ENCODE results near the gene HS3ST3A1.
"Not testable (repeated sequence)": the region's sequence is repeated elsewhere in the genome, so short reads cannot be mapped to it uniquely, and the experiment has no call there.

The HS3ST3A1 gene

DNA sequence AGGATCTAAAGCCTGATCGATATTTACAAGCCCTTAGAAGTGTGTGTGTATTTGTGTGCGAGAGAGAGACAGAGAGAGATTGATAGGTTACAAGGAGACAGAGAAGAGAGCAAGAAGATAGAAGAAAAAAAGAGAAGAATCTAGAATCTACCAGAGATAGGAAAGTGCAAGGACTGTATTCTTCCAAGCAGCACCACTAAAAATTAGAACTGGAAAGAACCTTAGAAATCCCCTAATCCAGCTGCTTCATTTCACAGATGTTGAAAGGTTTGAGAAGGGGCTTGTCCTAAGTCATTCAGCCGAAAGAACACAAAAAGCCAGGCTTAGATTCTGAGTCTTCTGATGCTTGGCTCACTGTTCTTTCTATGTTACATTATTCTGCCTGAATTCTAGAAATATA is 92.2 kb downstream of the HS3ST3A1 start:
- DNase-seq (ENCODE audit: low spot score in 2 of 2) (no peak), ATAC-seq (no peak)
- Mint-ChIP-seq H3K4me1 (no peaks in the 10 kb centered on the region), H3K36me3 (no peaks in the 10 kb centered on the region), H3K9me3 (no peaks in the 10 kb centered on the region), H3K27ac (no peak overlapping the region), H3K4me3 (no peak overlapping the region)

DNA sequence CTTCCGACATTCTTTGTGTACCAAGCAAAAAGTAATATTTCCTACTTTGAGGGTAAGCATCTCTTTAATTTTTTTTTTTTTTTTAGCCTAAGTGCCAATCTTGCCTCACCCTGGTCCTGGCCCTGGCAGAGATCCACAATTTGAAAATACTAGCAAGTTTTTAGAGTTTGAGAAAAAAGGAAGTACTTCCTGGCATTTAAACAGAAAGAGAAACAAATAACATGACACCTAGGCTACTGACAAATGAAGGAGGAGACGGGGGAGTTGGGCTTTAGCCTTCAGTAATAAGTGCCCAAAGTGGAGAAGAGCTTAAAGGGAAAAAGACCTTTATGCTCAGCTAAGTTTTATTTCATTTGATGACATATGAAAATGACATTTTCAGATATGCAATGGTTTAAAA is 92.8 kb downstream of the HS3ST3A1 start:
- no peaks in the 10 kb centered on the region for H3K4me1 Mint-ChIP-seq
- H3K27ac Mint-ChIP-seq: no peak overlapping the region
- H3K4me3 Mint-ChIP-seq: no peak overlapping the region
- ATAC-seq (no peak), DNase-seq (ENCODE audit: low spot score in 2 of 2) (no peak)
- H3K36me3 Mint-ChIP-seq: no peaks in the 10 kb centered on the region
- no peaks in the 10 kb centered on the region for H3K9me3 Mint-ChIP-seq

- Mint-ChIP-seq H3K4me1 (no peaks in the 10 kb centered on the region), H3K9me3 (no peaks in the 10 kb centered on the region), H3K36me3 (no peaks in the 10 kb centered on the region), H3K4me3 (no peak overlapping the region), H3K27ac (no peak overlapping the region)
- ATAC-seq (no peak), DNase-seq (ENCODE audit: low spot score in 2 of 2) (no peak)
Observed at GRCh38 chr17:13503526-13503925, 98.2 kb downstream of the HS3ST3A1 start.

- Mint-ChIP-seq H3K4me3 (no peak overlapping the region), H3K4me1 (no peaks in the 10 kb centered on the region), H3K36me3 (no peaks in the 10 kb centered on the region), H3K27ac (no peak overlapping the region), H3K9me3 (no peaks in the 10 kb centered on the region)
- DNase-seq (ENCODE audit: low spot score in 2 of 2): no peak
- ATAC-seq: no peak
Observed at GRCh38 chr17:13502263-13502662, 99.5 kb downstream of the HS3ST3A1 start.

DNA sequence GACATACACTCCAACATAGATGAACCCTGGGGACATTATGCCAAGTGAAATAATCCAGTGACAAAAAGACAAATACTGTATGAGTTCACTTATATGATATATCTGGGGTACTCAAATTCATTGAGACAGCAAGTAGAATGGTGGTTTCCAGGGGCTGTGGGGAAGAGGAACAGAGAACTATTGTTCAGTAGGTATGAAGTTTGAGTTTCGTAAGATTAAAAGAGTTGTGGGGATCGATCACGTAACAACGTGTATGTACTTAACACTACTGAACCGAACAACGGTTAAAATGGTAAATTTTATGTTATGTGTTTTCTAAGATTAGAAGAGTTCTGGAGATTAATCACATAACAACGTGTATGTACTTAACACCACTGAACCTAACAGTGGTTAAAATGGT is 100.8 kb downstream of the HS3ST3A1 start:
- Mint-ChIP-seq H3K4me1 (no peaks in the 10 kb centered on the region), H3K27ac (no peak overlapping the region), H3K36me3 (no peaks in the 10 kb centered on the region), H3K4me3 (no peak overlapping the region), H3K9me3 (no peaks in the 10 kb centered on the region)
- DNase-seq (ENCODE audit: low spot score in 2 of 2) (no peak), ATAC-seq (no peak)

DNA sequence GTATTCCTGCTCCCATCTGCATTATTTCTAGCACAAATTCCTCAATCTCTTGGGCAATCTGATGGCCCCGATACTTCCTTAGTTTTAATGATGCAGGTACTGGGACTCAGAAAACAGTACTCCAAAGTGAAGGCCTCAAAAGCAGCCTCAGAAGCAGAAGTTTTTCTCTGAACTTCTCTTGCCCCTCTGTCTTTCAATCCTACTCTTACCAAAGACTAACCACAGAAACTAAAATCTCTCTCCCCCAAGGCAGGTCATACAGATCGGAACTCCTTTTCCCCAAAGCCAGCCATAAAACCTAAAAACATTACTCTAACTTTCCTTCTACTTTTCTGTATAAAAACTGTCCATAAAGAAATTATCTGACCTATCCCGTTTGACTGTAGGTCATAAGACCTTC is 103.5 kb downstream of the HS3ST3A1 start:
- Mint-ChIP-seq H3K27ac (no peak overlapping the region), H3K4me1 (no peaks in the 10 kb centered on the region), H3K36me3 (no peaks in the 10 kb centered on the region), H3K9me3 (no peaks in the 10 kb centered on the region), H3K4me3 (no peak overlapping the region)
- no peak for DNase-seq (ENCODE audit: low spot score in 2 of 2)
- no peak for ATAC-seq

- H3K36me3 Mint-ChIP-seq; DNase-seq (ENCODE audit: low spot score in 2 of 2); H3K4me3 Mint-ChIP-seq; H3K27ac Mint-ChIP-seq; ATAC-seq; H3K4me1 Mint-ChIP-seq; H3K9me3 Mint-ChIP-seq: not testable (repeated sequence)
Observed at GRCh38 chr17:13496553-13497056, 105.1 kb downstream of the HS3ST3A1 start.

- Mint-ChIP-seq H3K36me3 (no peaks in the 10 kb centered on the region), H3K4me3 (no peak overlapping the region), H3K27ac (no peak overlapping the region), H3K4me1 (no peaks in the 10 kb centered on the region), H3K9me3 (no peaks in the 10 kb centered on the region)
- ATAC-seq: no peak
- DNase-seq (ENCODE audit: low spot score in 2 of 2): no peak
Observed at GRCh38 chr17:13495423-13495822, 106.3 kb downstream of the HS3ST3A1 start.

- DNase-seq (ENCODE audit: low spot score in 2 of 2) (no peak), ATAC-seq (no peak)
- Mint-ChIP-seq H3K4me3 (no peak overlapping the region), H3K27ac (no peak overlapping the region), H3K9me3 (no peaks in the 10 kb centered on the region), H3K36me3 (no peaks in the 10 kb centered on the region), H3K4me1 (no peaks in the 10 kb centered on the region)
Observed at GRCh38 chr17:13492737-13493122, 109.0 kb downstream of the HS3ST3A1 start.

DNA sequence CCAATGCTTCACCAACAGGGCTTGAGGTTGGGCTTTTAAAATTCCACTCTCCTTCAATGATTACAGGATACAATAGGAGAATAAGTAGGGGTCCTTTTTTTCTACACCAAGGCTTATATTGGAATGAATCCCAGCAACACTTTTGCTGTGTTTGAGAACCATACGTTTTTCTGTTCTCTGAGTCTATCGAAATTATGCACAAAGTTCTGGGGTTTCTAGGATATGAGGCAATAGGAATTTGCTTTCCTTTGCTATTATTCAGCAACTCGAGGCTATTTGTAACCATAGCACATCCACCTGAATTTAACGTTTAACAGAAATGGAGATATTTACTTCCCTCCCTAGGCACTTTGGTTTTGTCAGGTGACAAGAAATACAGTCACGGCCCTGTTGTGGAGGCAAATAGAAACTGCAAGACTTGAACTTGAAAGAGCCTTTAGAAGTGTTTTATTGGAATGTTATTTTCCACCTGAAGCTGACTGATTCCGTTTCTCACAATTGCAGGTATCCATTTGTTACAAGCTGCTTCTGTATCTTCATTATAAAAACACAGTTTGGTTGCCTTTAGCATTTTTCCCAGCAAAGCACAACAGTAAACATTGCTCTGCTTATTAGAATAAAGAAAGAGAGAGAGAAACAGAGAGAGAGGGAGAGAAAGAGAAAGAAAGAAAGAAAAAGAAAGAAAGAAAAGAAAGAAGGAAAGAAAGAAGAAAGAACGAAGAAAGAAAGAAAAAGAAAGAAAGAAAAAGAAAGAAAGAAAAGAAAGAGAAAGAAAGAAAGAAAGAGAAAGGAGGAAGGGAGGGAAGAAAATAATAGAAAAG is 109.6 kb downstream of the HS3ST3A1 start:
- Mint-ChIP-seq H3K4me1 (no peaks in the 10 kb centered on the region), H3K4me3 (no peak overlapping the region)
- no peak for ATAC-seq

DNA sequence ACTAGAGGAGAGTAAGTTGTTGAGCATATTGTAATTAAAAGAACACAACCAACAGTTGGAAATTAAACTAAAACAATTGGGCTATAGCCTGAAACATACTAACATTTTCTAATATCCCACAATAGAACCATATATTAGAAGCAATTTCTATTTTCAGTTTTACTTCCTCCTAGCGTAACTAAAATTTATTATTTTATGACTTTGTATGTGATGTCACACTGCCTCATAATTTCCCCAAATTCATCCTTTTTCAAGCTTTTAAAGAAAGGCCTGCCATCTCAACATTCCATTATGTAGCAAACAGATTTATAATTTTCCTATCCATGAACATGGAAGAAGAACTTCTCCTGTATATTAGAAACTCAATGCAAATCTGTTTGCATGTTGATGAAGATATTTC is 110.2 kb downstream of the HS3ST3A1 start:
- no peaks in the 10 kb centered on the region for H3K9me3 Mint-ChIP-seq
- no peak overlapping the region for H3K4me3 Mint-ChIP-seq
- ATAC-seq: no peak

More for the DNA sequence above, 109.6 kb downstream of the HS3ST3A1 start:
- H3K9me3 Mint-ChIP-seq: no peaks in the 10 kb centered on the region
- no peak for DNase-seq (ENCODE audit: low spot score in 2 of 2)
- no peaks in the 10 kb centered on the region for H3K36me3 Mint-ChIP-seq
- no peak overlapping the region for H3K27ac Mint-ChIP-seq

DNA sequence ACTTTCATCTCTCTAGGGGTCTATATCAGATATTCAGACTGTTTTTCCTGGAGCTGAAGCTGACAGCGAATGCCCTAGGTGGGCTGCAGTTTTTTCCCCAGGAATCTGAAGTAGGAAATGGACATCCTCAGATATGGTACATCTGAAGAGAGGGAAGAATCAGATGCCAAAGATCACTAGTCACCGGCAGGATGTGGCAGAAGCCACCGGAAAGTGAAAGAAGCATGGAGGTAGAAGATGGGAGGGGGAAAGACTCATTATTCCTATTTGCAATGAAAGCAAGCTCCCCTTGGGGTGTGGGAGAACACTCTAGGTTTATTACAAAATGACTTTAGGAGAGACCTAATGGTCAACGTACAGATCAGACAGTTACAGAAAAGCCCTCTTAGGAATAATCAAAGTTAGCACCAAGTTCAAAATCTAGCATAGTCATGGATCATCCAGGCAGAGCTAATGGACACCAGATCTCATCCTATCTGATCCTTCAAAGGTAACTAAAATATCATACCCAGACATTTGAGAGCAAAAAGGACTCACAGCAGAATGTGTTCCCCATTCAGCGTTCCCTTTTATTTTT is 110.7 kb downstream of the HS3ST3A1 start:
- Mint-ChIP-seq H3K4me3 (no peak overlapping the region), H3K9me3 (no peaks in the 10 kb centered on the region), H3K36me3 (no peaks in the 10 kb centered on the region), H3K27ac (no peak overlapping the region), H3K4me1 (no peaks in the 10 kb centered on the region)
- ATAC-seq: no peak
- DNase-seq (ENCODE audit: low spot score in 2 of 2): no peak

More for the DNA sequence above, 110.2 kb downstream of the HS3ST3A1 start:
- DNase-seq (ENCODE audit: low spot score in 2 of 2): no peak
- Mint-ChIP-seq H3K36me3 (no peaks in the 10 kb centered on the region), H3K27ac (no peak overlapping the region), H3K4me1 (no peaks in the 10 kb centered on the region)

DNA sequence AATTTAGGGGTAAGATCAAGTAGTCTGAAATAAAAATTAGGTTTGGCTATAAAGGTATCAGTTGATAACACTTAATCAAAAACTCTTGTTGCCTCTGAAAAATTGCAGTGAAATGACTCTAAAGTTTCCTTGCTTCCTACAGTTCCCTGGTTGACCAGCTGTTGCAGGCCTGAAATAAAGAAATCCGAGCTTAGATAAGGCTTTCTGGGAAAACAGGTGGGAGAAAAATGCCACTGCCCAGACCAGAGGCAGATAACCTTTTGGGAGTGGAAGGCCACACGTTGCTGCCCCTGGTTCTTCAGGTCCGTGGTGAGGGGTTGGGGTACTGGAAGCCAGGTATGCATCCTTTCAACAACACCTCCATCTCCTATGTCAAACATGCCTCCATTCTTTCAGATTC is 111.3 kb downstream of the HS3ST3A1 start:
- Mint-ChIP-seq H3K4me3 (no peak overlapping the region), H3K36me3 (no peaks in the 10 kb centered on the region), H3K27ac (no peak overlapping the region), H3K4me1 (no peaks in the 10 kb centered on the region), H3K9me3 (no peaks in the 10 kb centered on the region)
- no peak for DNase-seq (ENCODE audit: low spot score in 2 of 2)
- ATAC-seq: no peak

- DNase-seq (ENCODE audit: low spot score in 2 of 2) (no peak), ATAC-seq (no peak)
- no peak overlapping the region for H3K4me3 Mint-ChIP-seq
- H3K36me3 Mint-ChIP-seq: no peaks in the 10 kb centered on the region
- H3K9me3 Mint-ChIP-seq: peaks cover 1% of the 10 kb centered on the region
- no peaks in the 10 kb centered on the region for H3K4me1 Mint-ChIP-seq
- no peak overlapping the region for H3K27ac Mint-ChIP-seq
Observed at GRCh38 chr17:13485327-13485726, 116.4 kb downstream of the HS3ST3A1 start.

- Mint-ChIP-seq H3K27ac (no peak overlapping the region), H3K36me3 (no peaks in the 10 kb centered on the region), H3K4me3 (no peak overlapping the region), H3K4me1 (no peaks in the 10 kb centered on the region), H3K9me3 (peaks cover 7% of the 10 kb centered on the region)
- ATAC-seq (no peak), DNase-seq (ENCODE audit: low spot score in 2 of 2) (no peak)
Observed at GRCh38 chr17:13484020-13484419, 117.7 kb downstream of the HS3ST3A1 start.

DNA sequence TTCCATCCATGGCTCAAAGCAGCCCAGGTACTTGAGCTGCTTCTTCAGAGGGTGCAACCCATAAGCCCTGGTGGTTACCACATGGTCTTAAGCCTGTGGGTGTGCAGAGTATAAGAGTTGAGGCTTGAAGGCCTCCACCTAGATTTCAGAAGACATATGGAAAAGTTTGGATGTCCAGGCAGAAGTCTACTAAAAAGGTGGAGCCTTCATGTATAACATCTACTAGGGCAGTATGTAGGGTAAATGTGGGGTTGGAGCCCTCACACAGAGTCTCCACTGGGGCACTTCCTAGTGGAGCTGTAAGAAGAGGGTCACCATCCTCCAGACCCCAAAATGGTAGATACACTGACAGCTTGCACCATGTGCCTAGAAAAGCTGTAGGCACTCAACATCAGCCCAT is 120.9 kb downstream of the HS3ST3A1 start:
- DNase-seq (ENCODE audit: low spot score in 2 of 2) (no peak), ATAC-seq (no peak)
- Mint-ChIP-seq H3K36me3 (no peaks in the 10 kb centered on the region), H3K9me3 (peaks cover 13% of the 10 kb centered on the region), H3K4me3 (no peak overlapping the region), H3K27ac (no peak overlapping the region), H3K4me1 (no peaks in the 10 kb centered on the region)

Data from stimulated activated effector memory CD8-positive, alpha-beta T cell treated with anti-CD3 and anti-CD28 coated beads, Interleukin-12 subunit alpha, Interleukin-12 subunit beta, amount 100 ng/mL, for 72 hours (primary cell).